Body of pancreas (tissue), 4 donors: ENCODE measurements around the gene MGMT.

Experiments
- POLR2A ChIP-seq, 3 donors: fragments of 450-650 bp; IDR thresholded peaks; one replicate each; pipeline ENCODE4 v1.6.1; 2016; ENCODE audit warnings: antibody characterized with exemption in 3 of 3, mild to moderate bottlenecking in 2 of 3
- TF ChIP-seq, protein P1 (sequence below), 7 experiments: fragments of 450-650 bp in 4 of 7; fragments of 200-600 bp in 3 of 7; sonication (generic) in 3 of 7; IDR thresholded peaks; one replicate each; pipeline ENCODE4 v1.5.1; 2016 to 2019; ENCODE audit warnings: antibody characterized with exemption in 7 of 7

DNA sequence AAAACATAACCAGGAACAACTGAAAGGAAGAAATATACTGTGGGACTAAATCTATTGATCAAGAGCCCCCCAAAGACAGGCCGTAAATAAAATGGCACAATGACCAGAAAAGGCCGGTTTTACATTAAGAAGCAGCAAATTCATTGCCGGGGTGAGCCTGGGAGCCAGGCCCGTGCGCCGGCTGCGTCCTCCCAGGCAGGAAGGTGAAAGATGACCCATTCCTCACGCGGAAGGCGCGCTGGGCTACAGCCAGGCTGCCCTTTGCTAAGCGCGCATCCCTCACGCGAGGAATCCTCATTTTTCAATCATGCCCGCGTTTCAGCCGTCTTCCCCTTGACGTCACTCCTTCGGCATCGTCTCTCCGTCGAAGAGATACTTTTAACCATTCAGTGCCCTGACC, 47.6 kb upstream of the MGMT start:
- no peak for TF ChIP-seq POLR2A (IDR thresholded peaks at IDR 0.05)
- TF ChIP-seq, protein P1, sequence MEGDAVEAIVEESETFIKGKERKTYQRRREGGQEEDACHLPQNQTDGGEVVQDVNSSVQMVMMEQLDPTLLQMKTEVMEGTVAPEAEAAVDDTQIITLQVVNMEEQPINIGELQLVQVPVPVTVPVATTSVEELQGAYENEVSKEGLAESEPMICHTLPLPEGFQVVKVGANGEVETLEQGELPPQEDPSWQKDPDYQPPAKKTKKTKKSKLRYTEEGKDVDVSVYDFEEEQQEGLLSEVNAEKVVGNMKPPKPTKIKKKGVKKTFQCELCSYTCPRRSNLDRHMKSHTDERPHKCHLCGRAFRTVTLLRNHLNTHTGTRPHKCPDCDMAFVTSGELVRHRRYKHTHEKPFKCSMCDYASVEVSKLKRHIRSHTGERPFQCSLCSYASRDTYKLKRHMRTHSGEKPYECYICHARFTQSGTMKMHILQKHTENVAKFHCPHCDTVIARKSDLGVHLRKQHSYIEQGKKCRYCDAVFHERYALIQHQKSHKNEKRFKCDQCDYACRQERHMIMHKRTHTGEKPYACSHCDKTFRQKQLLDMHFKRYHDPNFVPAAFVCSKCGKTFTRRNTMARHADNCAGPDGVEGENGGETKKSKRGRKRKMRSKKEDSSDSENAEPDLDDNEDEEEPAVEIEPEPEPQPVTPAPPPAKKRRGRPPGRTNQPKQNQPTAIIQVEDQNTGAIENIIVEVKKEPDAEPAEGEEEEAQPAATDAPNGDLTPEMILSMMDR (IDR thresholded peaks at IDR 0.05): no peak
